AG04449 (cell line): Measurements from ENCODE around the gene PER3.

ENCODE experiments used
- CTCF ChIA-PET: fragments of 350-600 bp; formaldehyde crosslinking; extraction: SDS; loops from one replicate; lab custom pipeline; 2021; ENCODE audit warnings: antibody characterized with exemption; lab: Yijun Ruan, JAX
- POLR2A ChIA-PET: fragments of 400-600, 350-600 bp; formaldehyde crosslinking; extraction: SDS; loops from one replicate; lab custom pipeline; 2020; ENCODE audit warnings: antibody characterized with exemption, inconsistent platforms; lab: Yijun Ruan, JAX
- DNase-seq: peaks from one replicate; pipeline ENCODE4 v3.0.0-alpha.2; 2010; ENCODE audit warnings: low read depth, low spot score
- H3K4me3 ChIP-seq: 2 replicates; pipeline ENCODE4 v1.5.1; 2011; ENCODE audit warnings: low read depth, mild to moderate bottlenecking, control low read depth, low read length
- CTCF ChIP-seq: IDR thresholded peaks from one replicate; pipeline ENCODE4 v1.5.1; 2011; ENCODE audit warnings: mild to moderate bottlenecking, moderate library complexity, low read length, control low read depth, inconsistent platforms; ENCODE audit not compliant: insufficient read depth; ENCODE audit errors: missing control alignments

PER3 gene

GRCh38 chr1:7749126-7749525 is 35.0 kb upstream of the PER3 start:
- no peak overlapping the region for H3K4me3 ChIP-seq
- ChIA-PET POLR2A (no interaction called here), CTCF (interaction anchor here (1.1 to 11.5 kb wide), 5 partner anchors 10 to 101 kb away, joined by 3 to 1214 read pairs (median 4); no protein-coding TSS in a partner anchor)
- no peak for TF ChIP-seq CTCF
- DNase-seq: no peak

GRCh38 chr1:7751174-7751573 is 32.9 kb upstream of the PER3 start:
- no peak overlapping the region for H3K4me3 ChIP-seq
- TF ChIP-seq CTCF: no peak
- ChIA-PET POLR2A (no interaction called here), CTCF (interaction anchor here (1.0 to 11.5 kb wide), 14 partner anchors 11 to 708 kb away, joined by 3 to 1214 read pairs (median 16); no protein-coding TSS in a partner anchor)
- DNase-seq: no peak

GRCh38 chr1:7752512-7753417 is 31.3 kb upstream of the PER3 start:
- peak; percentile 9 for DNase-seq
- CTCF ChIA-PET: interaction anchor here (0.6 to 11.5 kb wide), 48 partner anchors 9 to 862 kb away, joined by 3 to 1214 read pairs (median 5); partner anchors contain the start of gene VAMP3
- TF ChIP-seq CTCF: peak; percentile 53
- POLR2A ChIA-PET: interaction anchor here (1.1 kb wide), 1 partner anchor 85 kb away, joined by 5 read pairs; no protein-coding TSS in a partner anchor
- peak overlapping the region; percentile 46 for H3K4me3 ChIP-seq

- ChIA-PET CTCF (interaction anchor here (0.7 to 11.5 kb wide), 28 partner anchors 8 to 711 kb away, joined by 3 to 1214 read pairs (median 8); partner anchors contain the start of gene VAMP3), POLR2A (no interaction called here)
- no peak for DNase-seq
- TF ChIP-seq CTCF: no peak
- no peak overlapping the region for H3K4me3 ChIP-seq
Measured at GRCh38 chr1:7753641-7754040, 30.4 kb upstream of the PER3 start.

GRCh38 chr1:7754234-7754633 is 29.9 kb upstream of the PER3 start:
- no peak for DNase-seq
- TF ChIP-seq CTCF: no peak
- ChIA-PET CTCF (interaction anchor here (1.0 to 11.5 kb wide), 19 partner anchors 8 to 711 kb away, joined by 3 to 1214 read pairs (median 18); no protein-coding TSS in a partner anchor), POLR2A (no interaction called here)
- H3K4me3 ChIP-seq: no peak overlapping the region

- DNase-seq: no peak
- H3K4me3 ChIP-seq: no peak overlapping the region
- POLR2A ChIA-PET: no interaction called here
- TF ChIP-seq CTCF: peak; percentile 43
- CTCF ChIA-PET: interaction anchor here (0.8 to 11.5 kb wide), 8 partner anchors 10 to 108 kb away, joined by 3 to 1214 read pairs (median 6); no protein-coding TSS in a partner anchor
Measured at GRCh38 chr1:7755448-7755847, 28.6 kb upstream of the PER3 start.
